Measurements from ENCODE around the gene APOOL.

Gene APOOL

DNA sequence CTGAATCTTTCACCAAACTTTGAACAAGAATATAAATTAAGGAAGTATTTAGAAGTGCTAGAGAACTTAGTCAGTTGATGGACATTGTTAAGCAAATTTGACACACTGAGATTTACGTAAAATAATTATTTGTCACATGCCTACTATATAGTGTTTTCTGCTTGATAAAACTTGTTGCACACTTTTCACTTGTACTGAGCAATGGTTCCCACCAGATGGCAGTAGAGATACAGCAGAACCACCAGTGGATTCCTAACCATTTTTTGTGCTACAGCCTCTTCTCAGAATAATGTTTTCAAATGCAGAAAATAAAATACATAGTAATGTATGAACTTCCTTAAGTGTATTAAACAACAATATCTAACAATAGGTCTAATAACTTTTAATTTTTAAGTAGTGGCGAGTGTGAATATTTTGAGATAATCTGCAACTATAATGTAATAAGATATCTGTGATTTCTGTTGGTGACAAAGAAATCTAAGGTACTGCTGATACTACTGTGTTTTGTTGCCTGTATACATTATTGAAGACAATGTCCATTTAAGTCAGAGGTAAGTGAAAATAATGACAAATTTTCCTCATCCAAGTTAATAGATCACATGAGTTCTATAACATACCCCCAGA lies 81.2 kb downstream of the APOOL start:
- DNase-seq (ENCODE audit: low read depth), result no peak

DNA sequence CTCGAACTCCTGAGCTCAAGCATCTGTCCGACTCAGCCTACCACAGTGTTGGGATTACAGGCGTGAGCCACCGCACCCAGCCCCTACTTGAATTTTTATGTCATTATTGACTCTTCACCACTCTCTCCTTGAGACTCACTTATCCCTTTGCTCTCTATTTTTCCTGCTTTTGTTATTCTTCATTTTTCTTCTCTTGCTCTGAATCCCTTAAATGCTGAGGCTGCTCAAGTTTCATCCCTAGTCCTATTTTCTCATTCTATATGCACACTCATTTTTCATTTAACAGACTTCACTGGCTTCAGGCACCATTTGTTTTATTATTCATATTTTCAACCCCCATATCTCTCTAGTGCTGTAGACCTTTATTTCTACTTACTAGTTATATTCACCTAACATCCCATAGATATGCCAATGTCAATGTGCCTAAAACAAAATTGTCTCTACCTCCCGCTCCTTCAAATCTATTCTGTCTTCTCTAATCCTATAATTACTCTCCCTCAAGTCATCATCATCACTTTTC lies 85.7 kb downstream of the APOOL start:
- no peak for DNase-seq (ENCODE audit: low read depth)

- DNase-seq (ENCODE audit: low read depth), result no peak
Measured at GRCh38 chrX:85107407-85107806, 103.7 kb downstream of the APOOL start.

DNA sequence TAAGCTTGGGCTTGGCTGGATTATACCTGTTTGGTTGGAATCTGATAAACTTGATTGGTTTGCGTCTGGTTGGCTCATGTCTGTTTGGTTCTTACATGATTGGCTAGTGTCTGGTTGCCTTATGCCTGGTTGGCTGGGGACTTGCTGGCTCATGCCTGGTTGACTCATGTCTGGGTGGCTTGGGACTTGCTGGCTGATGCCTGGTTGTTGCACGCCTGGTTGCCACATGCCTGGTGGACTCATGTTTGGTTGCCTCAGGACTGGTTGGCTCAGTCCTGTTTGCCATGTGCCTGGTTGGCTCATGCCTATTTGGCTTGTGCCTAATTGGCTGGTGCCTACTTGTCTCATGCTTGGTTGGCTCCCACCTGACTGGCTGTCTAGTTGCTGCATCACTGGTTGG lies 104.5 kb downstream of the APOOL start:
- no peak for DNase-seq (ENCODE audit: low read depth)

GRCh38 chrX:85109235-85109634 lies 105.6 kb downstream of the APOOL start:
- DNase-seq (ENCODE audit: low read depth), result no peak

- no peak for DNase-seq (ENCODE audit: low read depth)
Measured at GRCh38 chrX:85111347-85111746, 107.7 kb downstream of the APOOL start.

DNA sequence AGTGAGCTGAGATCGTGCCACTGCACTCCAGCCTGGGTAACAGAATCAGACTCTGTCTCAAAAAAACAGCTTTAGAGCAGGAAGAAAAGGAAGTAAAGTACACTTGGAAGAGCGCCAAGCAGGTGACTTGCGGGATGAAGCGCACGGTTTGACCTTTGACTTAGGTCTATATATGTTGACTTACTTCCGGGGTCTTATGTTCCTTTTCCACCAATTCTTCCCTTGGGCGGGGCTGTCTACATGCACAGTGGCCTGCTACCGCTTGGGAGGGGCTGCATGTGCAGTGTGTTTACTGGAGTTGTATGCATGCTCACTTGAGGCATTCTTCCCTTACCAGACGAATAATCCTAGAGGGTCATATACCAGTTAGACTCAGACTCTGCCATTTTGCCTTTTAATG lies 108.6 kb downstream of the APOOL start:
- no peak for DNase-seq (ENCODE audit: low read depth)

- no peak for DNase-seq (ENCODE audit: low read depth)
Measured at GRCh38 chrX:85113746-85114145, 110.1 kb downstream of the APOOL start.

DNA sequence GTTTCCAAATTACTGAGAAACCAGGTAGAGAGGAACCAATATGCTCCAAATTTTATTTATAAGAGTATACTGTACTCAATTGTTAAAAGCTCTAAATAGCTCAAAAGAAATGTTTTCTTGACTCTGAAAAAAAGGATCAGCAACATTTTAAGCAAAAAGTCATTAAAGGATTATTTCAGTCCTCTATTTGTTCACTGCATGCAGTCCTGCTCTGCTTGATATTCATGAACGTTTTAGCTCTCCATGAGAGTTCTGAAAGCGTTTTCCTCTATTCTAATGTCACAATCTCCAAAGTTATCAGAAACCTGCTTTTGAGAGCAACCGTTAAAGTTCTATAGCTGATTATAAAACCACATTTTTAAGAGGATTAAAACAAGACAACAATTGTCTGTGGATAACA lies 110.5 kb downstream of the APOOL start:
- DNase-seq (ENCODE audit: low read depth), result no peak

- no peak for DNase-seq (ENCODE audit: low read depth)
Measured at GRCh38 chrX:85114776-85115175, 111.1 kb downstream of the APOOL start.

- DNase-seq (ENCODE audit: low read depth), result no peak
Measured at GRCh38 chrX:85115252-85115651, 111.6 kb downstream of the APOOL start.

DNA sequence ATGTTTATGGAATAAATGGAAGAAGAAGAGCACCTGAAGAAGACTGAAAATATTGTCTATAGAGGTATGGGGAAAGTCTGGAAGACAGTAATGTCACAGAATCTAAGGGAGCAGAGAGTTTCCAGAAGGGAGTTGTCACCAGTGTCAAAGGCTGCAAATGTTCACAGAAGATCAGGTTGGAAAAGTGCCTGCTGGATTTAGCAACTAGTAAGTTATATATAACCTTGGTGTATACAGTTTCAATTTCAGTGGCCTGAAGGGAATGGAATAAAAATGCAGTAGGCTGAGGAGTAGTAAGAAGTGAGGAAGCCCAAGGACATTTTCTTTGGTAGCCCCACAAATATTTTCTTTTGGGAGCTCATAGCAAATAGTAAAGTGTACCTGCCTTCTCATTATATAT lies 132.7 kb downstream of the APOOL start:
- DNase-seq (ENCODE audit: low read depth), result no peak

DNA sequence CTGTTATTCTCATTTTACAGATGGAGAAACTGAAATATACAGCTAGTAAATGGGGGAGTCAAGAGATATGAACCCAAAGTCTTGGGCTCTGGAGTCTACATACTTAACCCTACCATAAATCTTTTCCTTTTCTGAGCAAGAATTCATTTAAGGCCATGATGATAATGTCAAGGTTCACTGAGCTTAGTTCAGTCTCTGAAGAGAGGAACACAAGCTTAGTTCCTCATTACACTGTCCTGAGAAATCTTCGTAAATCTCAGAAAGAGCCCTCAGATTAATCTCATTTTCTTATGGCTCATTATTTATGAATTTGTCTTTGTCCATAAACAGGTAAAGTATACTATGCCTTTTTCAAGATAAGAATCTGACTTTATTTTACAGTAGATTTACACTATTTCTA lies 135.7 kb downstream of the APOOL start:
- no peak for DNase-seq (ENCODE audit: low read depth)

GRCh38 chrX:85140964-85141363 lies 137.3 kb downstream of the APOOL start:
- DNase-seq (ENCODE audit: low read depth), result no peak
